Esophagus (tissue), 2 donors: ENCODE measurements around the gene VWA3B. TPM values are rescaled to one million over a fixed set of nuclear protein-coding genes. Genes with fewer than 3 reads are reported as not detected.

ENCODE experiments used
- H3K27ac ChIP-seq, 2 donors: one replicate each; pipeline ENCODE4 v1.5.1; 2013; ENCODE audit warnings: low read depth in 2 of 2, mild to moderate bottlenecking in 2 of 2, inconsistent platforms in 1 of 2, low read length in 1 of 2, moderate library complexity in 1 of 2
- H3K27me3 ChIP-seq, 2 donors: one replicate each; pipeline ENCODE4 v1.6.1; 2013; ENCODE audit warnings: low read length in 2 of 2, control low read depth in 1 of 2, mild to moderate bottlenecking in 1 of 2; ENCODE audit not compliant: insufficient read depth in 2 of 2, control insufficient read depth in 1 of 2
- H3K36me3 ChIP-seq, 2 donors: one replicate each; pipeline ENCODE4 v1.6.1; 2013; ENCODE audit warnings: low read length in 1 of 2; ENCODE audit not compliant: control insufficient read depth in 2 of 2, insufficient read depth in 2 of 2
- H3K4me1 ChIP-seq, 2 donors: one replicate each; pipeline ENCODE4 v1.6.1; 2013; ENCODE audit warnings: low read length in 1 of 2; ENCODE audit not compliant: control insufficient read depth in 2 of 2, insufficient read depth in 2 of 2
- H3K4me3 ChIP-seq, 2 donors: one replicate each; pipeline ENCODE4 v1.5.1; 2013; ENCODE audit warnings: low read length in 2 of 2, mild to moderate bottlenecking in 2 of 2, low read depth in 1 of 2, moderate library complexity in 1 of 2
- H3K9me3 ChIP-seq, 2 donors: one replicate each; pipeline ENCODE4 v1.6.1; 2013; ENCODE audit warnings: mild to moderate bottlenecking in 2 of 2, low read depth in 1 of 2, low read length in 1 of 2, moderate library complexity in 1 of 2; ENCODE audit not compliant: control insufficient read depth in 2 of 2, insufficient read depth in 1 of 2
- WGBS, 2 donors: extraction: QIAGEN DNeasy Blood & Tissue Kit; methylation state at CpG; one replicate each; pipeline ENCODE4 v1.1.7; 2013; 5-methylcytosine and 5-hydroxymethylcytosine counted together
- polyA plus RNA-seq, 2 donors: library from polyadenylated mRNA; stranded (reverse); fragments of 200-250 nt; gene quantifications; one replicate each; pipeline ENCODE4 v1.2.3, GENCODE V29; 2013
- donor health status: healthy with polysubstance abuse.
- donor health status: Bipolar disorder and iron deficiency.

Gene VWA3B
- polyA plus RNA-seq, 2 donors, result 0.01 to 0.02 TPM

- Histone ChIP-seq H3K9me3 (peaks cover 0 to 6% of the 10 kb centered on the region in 2 donors), H3K4me3 (peak within 1 kb of the TSS in 1 of 2 donors; percentile 15), H3K4me1 (peaks cover 5 to 6% of the 10 kb centered on the region in 2 donors), H3K36me3 (no peaks in the 10 kb centered on the region), H3K27ac (no peak within 1 kb of the TSS), H3K27me3 (peaks cover 8 to 29% of the 10 kb centered on the region in 2 donors)
- WGBS, 2 donors, result 6 to 9% methylated on average over 72 of the region's 72 CpGs
Observed at GRCh38 chr2:98346311-98347236, 259.6 kb downstream of the VWA3B start, which contains the start of gene CNGA3. Gene CNGA3 (plus strand): TSS chr2:98346456. CDS start chr2:98369976, 23,520 bp downstream.

GRCh38 chr2:98347298-98348065 lies 260.5 kb downstream of the VWA3B start:
- H3K36me3 ChIP-seq, result no peaks in the 10 kb centered on the region
- WGBS, 2 donors, result 8 to 10% methylated on average over 54 of the region's 54 CpGs
- peaks cover 0 to 6% of the 10 kb centered on the region in 2 donors for H3K9me3 ChIP-seq
- peaks cover 8 to 29% of the 10 kb centered on the region in 2 donors for H3K27me3 ChIP-seq
- H3K4me3 ChIP-seq, result no peak overlapping the region
- peaks cover 5 to 6% of the 10 kb centered on the region in 2 donors for H3K4me1 ChIP-seq
- no peak overlapping the region for H3K27ac ChIP-seq

- no peak overlapping the region for H3K27ac ChIP-seq
- WGBS, 2 donors, result 12 to 14% methylated on average over 15 of the region's 15 CpGs
- no peak overlapping the region for H3K4me3 ChIP-seq
- H3K36me3 ChIP-seq, result no peaks in the 10 kb centered on the region
- H3K9me3 ChIP-seq, result peaks cover 0 to 6% of the 10 kb centered on the region in 2 donors
- peaks cover 5 to 6% of the 10 kb centered on the region in 2 donors for H3K4me1 ChIP-seq
- peaks cover 8 to 29% of the 10 kb centered on the region in 2 donors for H3K27me3 ChIP-seq
Observed at GRCh38 chr2:98348066-98348561, 261.1 kb downstream of the VWA3B start.

GRCh38 chr2:98350411-98350810 lies 263.4 kb downstream of the VWA3B start:
- Histone ChIP-seq H3K4me3 (no peak overlapping the region), H3K36me3 (no peaks in the 10 kb centered on the region)
- 89 to 93% methylated on average over 1 of the region's 1 CpG for WGBS, 2 donors

GRCh38 chr2:98355881-98356280 lies 268.9 kb downstream of the VWA3B start:
- Histone ChIP-seq H3K36me3 (no peaks in the 10 kb centered on the region), H3K4me3 (no peak overlapping the region), H3K9me3 (peaks cover 0 to 3% of the 10 kb centered on the region in 2 donors), H3K27me3 (peaks cover 0 to 3% of the 10 kb centered on the region in 2 donors), H3K4me1 (no peaks in the 10 kb centered on the region), H3K27ac (no peak overlapping the region)
- 67% methylated on average over 3 of the region's 3 CpGs for WGBS, 2 donors

More at GRCh38 chr2:98350411-98350810, 263.4 kb downstream of the VWA3B start:
- no peak overlapping the region for H3K27ac ChIP-seq
- H3K9me3 ChIP-seq, result peaks cover 0 to 9% of the 10 kb centered on the region in 2 donors
- H3K27me3 ChIP-seq, result peaks cover 8 to 25% of the 10 kb centered on the region in 2 donors
- peaks cover 5 to 6% of the 10 kb centered on the region in 2 donors for H3K4me1 ChIP-seq

- Histone ChIP-seq H3K36me3 (no peaks in the 10 kb centered on the region), H3K4me3 (no peak overlapping the region), H3K27me3 (no peaks in the 10 kb centered on the region), H3K4me1 (no peaks in the 10 kb centered on the region), H3K9me3 (peaks cover 0 to 3% of the 10 kb centered on the region in 2 donors), H3K27ac (no peak overlapping the region)
- whole genome bisulfite sequencing, 2 donors, result 53 to 56% methylated on average over 7 of the region's 7 CpGs
Observed at GRCh38 chr2:98356729-98357128, 269.8 kb downstream of the VWA3B start.

GRCh38 chr2:98357849-98358248 lies 270.9 kb downstream of the VWA3B start:
- Histone ChIP-seq H3K9me3 (peaks cover 0 to 3% of the 10 kb centered on the region in 2 donors), H3K36me3 (no peaks in the 10 kb centered on the region), H3K27ac (no peak overlapping the region), H3K4me1 (no peaks in the 10 kb centered on the region), H3K27me3 (no peaks in the 10 kb centered on the region), H3K4me3 (no peak overlapping the region)
- 66 to 80% methylated on average over 3 of the region's 3 CpGs for WGBS, 2 donors

GRCh38 chr2:98359986-98360385 lies 273.0 kb downstream of the VWA3B start:
- H3K4me1 ChIP-seq, result no peaks in the 10 kb centered on the region
- H3K27ac ChIP-seq, result no peak overlapping the region
- H3K9me3 ChIP-seq, result no peaks in the 10 kb centered on the region
- no peak overlapping the region for H3K4me3 ChIP-seq
- WGBS, 2 donors, result 80 to 89% methylated on average over 1 of the region's 1 CpG
- no peaks in the 10 kb centered on the region for H3K36me3 ChIP-seq
- no peaks in the 10 kb centered on the region for H3K27me3 ChIP-seq
